Astrocyte of the cerebellum (primary cell): ENCODE measurements around the gene CES4A.

Experiments
- DNase-seq: peaks from one replicate; pipeline ENCODE4 v3.0.0-alpha.2; 2011; ENCODE audit warnings: low read depth
- H3K4me3 ChIP-seq: 2 replicates; pipeline ENCODE4 v1.5.1; 2011; ENCODE audit warnings: mild to moderate bottlenecking, low read depth, low read length, moderate library complexity
- in situ Hi-C: cut with HindIII; loops from 2 replicates; pipeline ENCODE4 v1.10.0; 2017; ENCODE audit warnings: low sequenced_read_pairs
- TF ChIP-seq, protein P1 (sequence below): IDR thresholded peaks from 2 replicates; pipeline ENCODE4 v1.5.1; 2012; ENCODE audit warnings: low read length, low read depth, moderate library complexity, mild to moderate bottlenecking; ENCODE audit errors: missing control alignments

CES4A gene

DNA sequence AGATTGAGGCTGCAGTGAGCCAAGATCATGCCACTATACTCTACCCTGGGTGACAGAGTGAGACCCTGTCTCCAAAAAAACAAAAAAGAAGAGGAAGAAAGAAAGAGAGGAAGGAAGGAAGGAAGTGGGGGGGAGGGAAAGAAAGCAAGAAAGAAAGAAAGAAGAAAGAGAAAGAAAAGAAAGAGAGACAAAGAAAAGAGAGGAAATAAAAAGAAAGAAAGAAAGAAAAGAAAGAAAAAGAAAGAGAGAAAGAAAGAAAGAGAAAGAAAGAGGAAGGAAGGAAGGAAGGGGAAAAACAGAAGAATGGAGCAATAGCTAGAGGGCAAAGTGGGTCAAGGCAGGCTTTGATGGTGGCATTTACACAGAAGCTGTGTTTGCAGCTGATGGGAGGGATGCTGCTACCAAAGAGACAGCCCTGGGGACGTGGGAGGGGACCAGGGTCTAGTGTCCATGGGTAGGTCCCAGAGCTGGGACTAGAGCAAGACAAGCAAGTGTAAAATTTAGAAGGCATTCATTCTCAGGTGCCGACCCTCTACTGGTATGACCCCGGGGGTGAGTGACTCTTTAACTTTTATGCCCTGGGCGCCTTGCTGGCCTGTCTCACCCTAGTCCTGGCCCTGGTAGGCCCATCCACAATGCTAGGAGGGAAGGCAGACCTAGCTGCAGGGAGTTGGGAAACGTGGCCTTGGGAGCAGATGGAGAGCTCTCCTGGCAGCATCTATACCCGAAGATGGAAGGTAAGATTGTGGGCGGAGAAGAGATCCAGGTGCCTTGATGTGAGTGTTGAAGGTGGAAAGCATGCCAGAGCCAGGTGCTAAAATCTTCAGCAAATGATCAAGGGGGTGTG is 29.3 kb upstream of the CES4A start:
- in situ Hi-C loops: no loop called here
- no peak overlapping the region for H3K4me3 ChIP-seq
- no peak for DNase-seq
- TF ChIP-seq, protein P1, sequence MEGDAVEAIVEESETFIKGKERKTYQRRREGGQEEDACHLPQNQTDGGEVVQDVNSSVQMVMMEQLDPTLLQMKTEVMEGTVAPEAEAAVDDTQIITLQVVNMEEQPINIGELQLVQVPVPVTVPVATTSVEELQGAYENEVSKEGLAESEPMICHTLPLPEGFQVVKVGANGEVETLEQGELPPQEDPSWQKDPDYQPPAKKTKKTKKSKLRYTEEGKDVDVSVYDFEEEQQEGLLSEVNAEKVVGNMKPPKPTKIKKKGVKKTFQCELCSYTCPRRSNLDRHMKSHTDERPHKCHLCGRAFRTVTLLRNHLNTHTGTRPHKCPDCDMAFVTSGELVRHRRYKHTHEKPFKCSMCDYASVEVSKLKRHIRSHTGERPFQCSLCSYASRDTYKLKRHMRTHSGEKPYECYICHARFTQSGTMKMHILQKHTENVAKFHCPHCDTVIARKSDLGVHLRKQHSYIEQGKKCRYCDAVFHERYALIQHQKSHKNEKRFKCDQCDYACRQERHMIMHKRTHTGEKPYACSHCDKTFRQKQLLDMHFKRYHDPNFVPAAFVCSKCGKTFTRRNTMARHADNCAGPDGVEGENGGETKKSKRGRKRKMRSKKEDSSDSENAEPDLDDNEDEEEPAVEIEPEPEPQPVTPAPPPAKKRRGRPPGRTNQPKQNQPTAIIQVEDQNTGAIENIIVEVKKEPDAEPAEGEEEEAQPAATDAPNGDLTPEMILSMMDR: no peak

DNA sequence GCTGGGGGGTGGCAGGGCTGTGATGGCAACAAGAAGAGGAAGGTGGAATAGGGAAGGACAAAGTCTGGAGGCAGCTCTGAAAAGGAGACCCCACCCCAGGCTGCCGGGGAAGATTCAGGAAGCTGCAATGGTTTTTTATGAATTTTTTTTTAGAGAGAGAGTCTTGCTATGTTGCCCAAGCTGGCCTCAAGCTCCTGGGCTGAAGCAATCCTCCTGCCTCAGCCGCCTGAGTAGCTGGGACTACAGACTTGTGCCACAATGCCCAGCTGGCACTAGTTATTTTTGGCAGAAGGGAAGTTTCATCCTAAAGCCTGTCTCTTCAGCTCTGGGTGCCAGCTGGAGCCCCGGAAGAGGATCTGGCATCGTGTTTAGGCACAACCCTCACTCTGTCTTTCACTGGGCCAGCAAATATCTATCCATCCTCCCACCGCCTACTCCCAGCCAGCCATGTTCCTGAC is 28.7 kb upstream of the CES4A start:
- TF ChIP-seq, protein P1: no peak
- no peak overlapping the region for H3K4me3 ChIP-seq
- DNase-seq: no peak
- in situ Hi-C loops: no loop called here

DNA sequence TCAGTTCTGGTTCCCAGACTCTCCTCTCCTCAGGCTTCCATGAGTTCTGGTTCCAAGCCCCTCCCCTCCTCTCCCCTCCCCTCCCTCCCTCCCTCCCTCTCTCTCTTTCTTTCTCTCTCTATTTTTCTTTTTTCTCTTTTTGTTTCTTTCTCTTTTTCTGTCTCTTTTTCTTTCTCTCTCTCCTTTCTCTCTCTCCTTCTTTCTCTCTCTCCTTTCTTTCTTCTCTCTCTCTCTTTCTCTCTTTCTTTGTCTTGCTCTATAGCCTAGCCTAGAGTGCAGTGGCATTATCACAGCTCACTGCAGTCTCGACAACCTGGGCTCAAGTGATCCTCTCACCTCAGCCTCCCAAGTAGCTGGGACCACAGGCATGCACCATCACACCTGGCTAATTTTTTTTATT is 28.1 kb upstream of the CES4A start:
- H3K4me3 ChIP-seq: no peak overlapping the region
- no peak for DNase-seq
- TF ChIP-seq, protein P1: no peak
- in situ Hi-C loops: no loop called here

DNA sequence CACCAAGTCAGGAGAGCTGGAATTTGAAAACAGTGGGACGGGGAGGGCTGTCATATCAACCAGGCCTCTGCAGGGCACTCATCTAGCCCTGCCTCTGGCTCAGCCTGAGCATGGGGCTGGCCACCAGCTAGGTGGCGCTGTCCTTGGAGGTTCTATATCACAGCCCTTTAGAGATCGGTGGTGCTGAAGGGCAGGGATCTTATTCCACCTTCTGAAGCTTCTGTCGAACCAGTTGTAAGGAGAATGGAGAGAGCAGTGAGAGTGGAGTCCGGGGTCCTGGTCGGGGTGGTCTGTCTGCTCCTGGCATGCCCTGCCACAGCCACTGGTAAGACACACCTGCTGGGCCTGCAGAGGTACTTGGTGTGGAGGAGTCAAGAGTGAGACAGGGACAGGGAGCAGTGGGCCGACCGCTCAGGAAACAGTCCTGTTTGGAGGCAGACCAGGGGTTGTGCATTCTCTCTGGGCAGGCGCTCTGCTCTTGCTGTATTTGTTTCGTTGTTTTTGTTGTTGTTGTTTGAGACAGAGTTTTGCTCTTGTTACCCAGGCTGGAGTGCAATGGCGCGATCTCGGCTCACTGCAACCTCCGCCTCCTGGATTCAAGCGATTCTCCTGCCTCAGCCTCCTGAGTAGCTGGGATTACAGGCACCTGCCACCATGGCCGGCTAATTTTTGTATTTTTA is 27.2 kb upstream of the CES4A start, which contains the start of gene CES3:
TSS of gene CES3 (plus strand) at position 202 of the 680 bp plus-strand sequence. CDS start at position 244, 42 bp downstream.
- in situ Hi-C loops: no loop called here
- TF ChIP-seq, protein P1: peak; percentile 82
- DNase-seq: peak; percentile 32
- H3K4me3 ChIP-seq: no peak within 1 kb of the TSS

DNA sequence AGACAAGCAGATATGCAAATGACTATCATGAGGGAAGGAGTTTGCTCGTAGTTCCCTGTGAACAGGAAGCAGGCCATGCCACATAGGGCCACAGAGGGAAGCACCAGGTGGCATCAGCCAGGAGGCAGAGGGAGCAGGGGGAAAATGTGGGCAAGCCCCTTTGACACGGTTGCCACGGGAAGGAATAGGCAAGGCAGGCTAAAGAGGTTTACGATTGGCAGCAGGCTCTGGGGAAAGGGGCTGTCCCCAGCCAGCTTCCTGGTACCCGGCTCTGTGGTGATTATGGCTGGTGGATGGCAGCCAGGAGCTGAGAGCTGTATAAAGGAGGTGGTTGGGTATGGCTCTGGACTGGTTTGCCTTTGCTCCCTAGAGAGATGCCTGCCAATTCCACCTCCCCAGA is 26.5 kb upstream of the CES4A start:
- H3K4me3 ChIP-seq: no peak overlapping the region
- in situ Hi-C loops: no loop called here
- no peak for DNase-seq
- TF ChIP-seq, protein P1: no peak

DNA sequence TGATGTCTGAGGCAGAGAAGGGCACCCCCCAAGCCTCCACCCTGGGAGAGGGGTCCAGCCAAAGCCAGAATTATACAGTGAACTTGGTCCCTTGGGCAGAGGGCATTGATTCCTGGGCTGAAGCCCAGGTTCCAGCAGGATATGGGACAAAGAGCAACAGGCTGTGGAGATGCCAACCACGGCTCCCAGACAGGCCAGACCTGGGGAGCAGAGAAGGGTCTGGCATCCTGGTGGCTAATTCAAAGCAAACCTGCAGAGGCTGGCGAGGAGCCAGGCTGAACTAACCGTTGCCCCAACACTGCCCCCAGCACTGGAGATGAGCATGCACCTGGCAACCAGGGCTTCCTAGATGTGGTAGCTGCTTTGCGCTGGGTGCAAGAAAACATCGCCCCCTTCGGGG is 24.3 kb upstream of the CES4A start:
- no peak for DNase-seq
- no peak overlapping the region for H3K4me3 ChIP-seq
- in situ Hi-C loops: no loop called here
- TF ChIP-seq, protein P1: no peak
